IMR-90 (cell line): Measurements from ENCODE around the gene CLEC1A. TPM values are rescaled to one million over a fixed set of nuclear protein-coding genes. Genes with fewer than 3 reads are reported as not detected.
A peak's percentile ranks its signal among the peaks of the same experiment; 100 is the strongest.

Source experiments
- ATAC-seq: fragments of 200-7000 bp; cut with Tn5 transposase; 2 replicates; pipeline ENCODE4 v1.9.1; 2020; ENCODE audit warnings: low read depth, mild to moderate bottlenecking, moderate library complexity
- Bru-seq: library from RNA; stranded (reverse); fragments of 400-500 nt; gene quantifications from one replicate; lab custom pipeline; 2021; lab: Mats Ljungman, UMichigan
- BruChase-seq, 2 experiments: library from RNA; stranded (reverse); fragments of 400-500 nt; gene quantifications; one replicate each; lab custom pipeline; 2021; lab: Mats Ljungman, UMichigan
- BruUV-seq: library from RNA; stranded (reverse); fragments of 400-500 nt; replicated peaks from 2 replicates; lab custom pipeline; 2021; lab: Mats Ljungman, UMichigan
- CTCF ChIA-PET: fragments of 300-600 bp; formaldehyde crosslinking; extraction: SDS; loops from one replicate; lab custom pipeline; 2021; ENCODE audit warnings: antibody characterized with exemption; lab: Yijun Ruan, JAX
- POLR2A ChIA-PET: fragments of 300-600 bp; sonication (Branson Sonifier 250); formaldehyde crosslinking; loops from one replicate; lab custom pipeline; 2022; ENCODE audit warnings: antibody characterized with exemption; ENCODE audit not compliant: unreplicated experiment; lab: Charles Lee
- DNase-seq: peaks from one replicate; pipeline ENCODE4 v3.0.0; 2013
- H2AFZ ChIP-seq: replicated peaks from 2 replicates; pipeline ENCODE3; 2013; ENCODE audit warnings: low read length, mild to moderate bottlenecking; ENCODE audit not compliant: poor library complexity
- H2AK5ac ChIP-seq: 2 replicates; pipeline ENCODE4 v1.6.1; 2013; ENCODE audit warnings: low read depth, low read length, inconsistent platforms
- H2AK9ac ChIP-seq: replicated peaks from 2 replicates; pipeline ENCODE3; 2013; ENCODE audit warnings: mild to moderate bottlenecking, low read depth, low read length, moderate library complexity; ENCODE audit not compliant: poor library complexity
- H2BK120ac ChIP-seq: 2 replicates; pipeline ENCODE4 v1.6.1; 2013; ENCODE audit warnings: low read depth, low read length, inconsistent platforms
- H2BK15ac ChIP-seq: 3 replicates; pipeline ENCODE4 v1.6.1; 2013; ENCODE audit warnings: low read depth, low read length, inconsistent platforms
- H2BK20ac ChIP-seq: 2 replicates; pipeline ENCODE4 v1.6.1; 2013; ENCODE audit warnings: low read depth, mild to moderate bottlenecking, inconsistent platforms, low read length, moderate library complexity
- H2BK5ac ChIP-seq: 2 replicates; pipeline ENCODE4 v1.6.1; 2013; ENCODE audit warnings: mild to moderate bottlenecking, low read depth, low read length, inconsistent platforms; ENCODE audit not compliant: poor library complexity, severe bottlenecking
- H3K14ac ChIP-seq: replicated peaks from 2 replicates; pipeline ENCODE4 v1.6.1; 2013; ENCODE audit warnings: low read depth, low read length, inconsistent platforms
- H3K18ac ChIP-seq: 2 replicates; pipeline ENCODE4 v1.6.1; 2013; ENCODE audit warnings: low read depth, low read length, control low read depth
- H3K23ac ChIP-seq: 2 replicates; pipeline ENCODE4 v1.6.1; 2013; ENCODE audit warnings: low read depth, low read length, inconsistent platforms
- H3K27ac ChIP-seq: 2 replicates; pipeline ENCODE4 v1.5.1; 2013; ENCODE audit warnings: mild to moderate bottlenecking, control low read depth, low read length; ENCODE audit not compliant: insufficient read depth
- H3K27me3 ChIP-seq: 2 replicates; pipeline ENCODE4 v1.6.1; 2013; ENCODE audit warnings: low read length; ENCODE audit not compliant: control insufficient read depth, insufficient read depth
- H3K36me3 ChIP-seq: 2 replicates; pipeline ENCODE4 v1.6.1; 2013; ENCODE audit warnings: low read length, mixed read lengths; ENCODE audit not compliant: control insufficient read depth, insufficient read depth
- H3K4ac ChIP-seq: 2 replicates; pipeline ENCODE4 v1.6.1; 2013; ENCODE audit warnings: low read depth, low read length, inconsistent platforms
- H3K4me1 ChIP-seq: 2 replicates; pipeline ENCODE4 v1.6.1; 2013; ENCODE audit warnings: low read length, mixed read lengths; ENCODE audit not compliant: control insufficient read depth, insufficient read depth
- H3K4me2 ChIP-seq: 2 replicates; pipeline ENCODE4 v1.6.1; 2013; ENCODE audit warnings: low read depth, mild to moderate bottlenecking, control low read depth, low read length, moderate library complexity
- H3K4me3 ChIP-seq: 2 replicates; pipeline ENCODE4 v1.5.1; 2013; ENCODE audit warnings: low read depth, mild to moderate bottlenecking, control low read depth, low read length, moderate library complexity; ENCODE audit not compliant: insufficient read depth
- H3K56ac ChIP-seq: 2 replicates; pipeline ENCODE4 v1.6.1; 2013; ENCODE audit warnings: low read length, inconsistent platforms; ENCODE audit not compliant: insufficient read depth; ENCODE audit errors: extremely low read depth
- H3K79me1 ChIP-seq, 2 experiments: 2 replicates each; pipeline ENCODE4 v1.6.1; 2013; ENCODE audit warnings: low read length in 2 of 2, inconsistent platforms in 1 of 2, low read depth in 1 of 2
- H3K9ac ChIP-seq: 2 replicates; pipeline ENCODE4 v1.6.1; 2013; ENCODE audit warnings: low read depth, low read length, control low read depth
- H3K9me1 ChIP-seq: 2 replicates; pipeline ENCODE4 v1.6.1; 2013; ENCODE audit warnings: low read length, inconsistent platforms; ENCODE audit not compliant: insufficient read depth
- H3K9me3 ChIP-seq: 2 replicates; pipeline ENCODE4 v1.6.1; 2013; ENCODE audit warnings: low read length; ENCODE audit not compliant: control insufficient read depth, insufficient read depth
- H4K20me1 ChIP-seq: 2 replicates; pipeline ENCODE4 v1.6.1; 2013; ENCODE audit warnings: low read length, inconsistent platforms; ENCODE audit not compliant: insufficient read depth
- H4K5ac ChIP-seq: 2 replicates; pipeline ENCODE4 v1.6.1; 2013; ENCODE audit warnings: mild to moderate bottlenecking, low read depth, low read length, control low read depth
- H4K8ac ChIP-seq, 2 experiments: 2 replicates each; pipeline ENCODE4 v1.6.1; 2013; ENCODE audit warnings: low read depth in 2 of 2, low read length in 2 of 2, control low read depth in 1 of 2, inconsistent platforms in 1 of 2
- H4K91ac ChIP-seq: 2 replicates; pipeline ENCODE4 v1.6.1; 2013; ENCODE audit warnings: low read depth, low read length, inconsistent platforms; ENCODE audit not compliant: insufficient read depth
- BHLHE40 ChIP-seq: fragments of 150-350 bp; IDR thresholded peaks from 2 replicates; pipeline ENCODE4 v1.6.1; 2016; ENCODE audit warnings: mild to moderate bottlenecking, low read depth, low read length
- CTCF ChIP-seq: conservative IDR thresholded peaks from 2 replicates; pipeline ENCODE4 v1.5.1; 2012; ENCODE audit warnings: mild to moderate bottlenecking, low read depth, low read length, improper control_type of control experiment
- POLR2A ChIP-seq: IDR thresholded peaks from 2 replicates; pipeline ENCODE4 v1.6.1; 2012; ENCODE audit warnings: mild to moderate bottlenecking, low read depth, low read length
- WGBS, 2 experiments: methylation state at CpG; one replicate each; pipeline versions ENCODE4 v1.1.5 to v1.1.7; 2013; ENCODE audit warnings: missing lambda C conversion rate in 2 of 2; ENCODE audit not compliant: insufficient read length in 1 of 2; ENCODE audit errors: extremely low coverage in 2 of 2; 5-methylcytosine and 5-hydroxymethylcytosine counted together
- dilution Hi-C: fragments of 300-500 bp; cut with HindIII; formaldehyde crosslinking; loops from one replicate; pipeline ENCODE4 v1.14.3; 2018; ENCODE audit warnings: low sequenced_read_pairs; ENCODE audit not compliant: unreplicated experiment
- in situ Hi-C: fragments of 300-500 bp; cut with MboI; formaldehyde crosslinking; loops from 3 replicates; pipeline ENCODE4 v1.14.3; 2019; ENCODE audit warnings: low sequenced_read_pairs, inconsistent platforms, mixed read lengths
- intact Hi-C: fragments of 100-400 bp; cut with micrococcal nuclease; formaldehyde crosslinking; loops from 2 replicates; pipeline ENCODE4 v1.10.0; 2022
- long read RNA-seq: library from polyadenylated mRNA; unstranded; transcript quantifications from one replicate; pipeline ENCODE4 v2.0.0, GENCODE V29; 2021; ENCODE audit not compliant: unreplicated experiment
- polyA plus RNA-seq, 3 experiments: library from polyadenylated mRNA; depleted of rRNA; stranded (reverse); fragments of >200 nt; gene quantifications; 2 replicates each; pipeline ENCODE4 v1.2.3, GENCODE V29; 2012; ENCODE audit warnings: low replicate concordance in 1 of 3
- total RNA-seq: library from RNA; depleted of rRNA; stranded (reverse); fragments of >200 nt; gene quantifications from 2 replicates; pipeline ENCODE4 v1.2.3, GENCODE V29; 2012; rRNA removed

The CLEC1A gene
- total RNA-seq (not detected in 2 replicates), polyA plus RNA-seq (2012; rRNA removed) (not detected in 2 replicates), Bru-seq, nascent RNA (percentile 11 among the genes with signal in this experiment), BruChase-seq, experiment 1, labeled RNA remaining after a 6-hour chase (percentile 16 among the genes with signal in this experiment), BruChase-seq, experiment 2, labeled RNA remaining after a 2-hour chase (percentile 12 among the genes with signal in this experiment)
- polyA plus RNA-seq (2012; cell fraction: cytosol; rRNA removed): not detected in 2 replicates
- not detected in 2 replicates for polyA plus RNA-seq (2012; cell fraction: nucleus; rRNA removed; ENCODE audit: low replicate concordance)
- long read RNA-seq: 0 reads

GRCh38 chr12:10098791-10099190, at the start of gene CLEC1A:
Gene CLEC1A (minus strand): TSS chr12:10098985. CDS start chr12:10098922, 63 bp downstream.
- no peak for TF ChIP-seq CTCF
- no peak for TF ChIP-seq POLR2A
- no peak for TF ChIP-seq BHLHE40
- Histone ChIP-seq H3K56ac (no peak within 1 kb of the TSS), H4K20me1 (no peaks in the 10 kb centered on the region), H3K27ac (no peak within 1 kb of the TSS), H3K27me3 (no peaks in the 10 kb centered on the region), H4K5ac (no peak within 1 kb of the TSS), H2AK5ac (no peak within 1 kb of the TSS), H3K4ac (no peak within 1 kb of the TSS), H3K4me2 (no peak within 1 kb of the TSS), H3K9ac (no peak within 1 kb of the TSS), H3K79me1 (no peaks in the 10 kb centered on the region), H4K91ac (no peak within 1 kb of the TSS), H2BK5ac (no peak within 1 kb of the TSS), H4K8ac (peak within 1 kb of the TSS in 1 of 2 experiments; percentile 13; a peak in 1 of 4 replicates), H3K18ac (no peak within 1 kb of the TSS), H3K14ac (no peak within 1 kb of the TSS; the same call in 1 of the 2 replicates), H3K23ac (no peak within 1 kb of the TSS), H3K36me3 (no peaks in the 10 kb centered on the region), H3K4me3 (no peak within 1 kb of the TSS), H2BK15ac (no peak within 1 kb of the TSS), H3K9me1 (no peaks in the 10 kb centered on the region), H2AK9ac (no peak within 1 kb of the TSS), H3K4me1 (peaks cover 1% of the 10 kb centered on the region; the same call in 1 of the 2 replicates), H2BK20ac (no peak within 1 kb of the TSS), H2BK120ac (no peak within 1 kb of the TSS), H2AFZ (no peak within 1 kb of the TSS), H3K9me3 (no peaks in the 10 kb centered on the region)
- dilution Hi-C loops (no loop called here), in situ Hi-C loops (no loop called here), intact Hi-C loops (no loop called here)
- CTCF ChIA-PET: no interaction called here
- POLR2A ChIA-PET: no interaction called here
- BruUV-seq: no TSS peak
- peak; percentile 63 for ATAC-seq
- WGBS, 2 experiments: 53% methylated on average over 5 of the region's 10 CpGs; no CpG with 5 or more reads in 1 of the 2 experiments
- DNase-seq: no peak
